Lung microvascular endothelial cell (primary cell): ENCODE data around the gene SGK1. TPM values are rescaled to one million over a fixed set of nuclear protein-coding genes. Genes with fewer than 3 reads are reported as not detected.
"Not testable (repeated sequence)": the region's sequence is repeated elsewhere in the genome, so short reads cannot be mapped to it uniquely, and the experiment has no call there.

Source experiments
- DNase-seq, 2 donors: peaks; one replicate each; pipeline versions ENCODE4 v3.0.0 to v3.0.0-alpha.2; 2010; ENCODE audit warnings: low read depth in 2 of 2
- total RNA-seq: library from RNA; depleted of rRNA; stranded (reverse); fragments of >200 nt; gene quantifications from 2 replicates; pipeline ENCODE4 v1.2.1, GENCODE V29; 2014

The SGK1 gene
- total RNA-seq, 1 donor from 2014 or later: 272 TPM

DNA sequence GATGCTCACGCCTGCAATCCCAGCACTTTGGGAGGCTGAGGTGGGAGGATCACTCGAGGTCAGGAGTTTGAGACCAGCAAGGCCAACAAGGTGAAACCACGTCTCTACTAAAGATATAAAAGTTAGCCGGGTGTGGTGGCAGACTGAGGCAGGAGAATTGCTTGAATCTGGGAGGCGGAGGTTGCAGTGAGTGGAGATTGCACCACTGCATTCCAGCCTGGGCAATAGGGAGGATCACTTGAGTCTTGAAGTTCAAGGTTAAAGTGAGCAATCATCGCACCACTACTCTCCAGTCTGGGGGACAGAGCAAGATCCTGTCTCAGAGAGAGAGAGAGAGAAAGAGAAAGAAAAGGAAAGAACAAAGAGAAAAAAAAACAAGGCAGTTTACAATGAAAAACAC lies 13.5 kb downstream of the SGK1 start:
- not testable (repeated sequence) for DNase-seq

DNA sequence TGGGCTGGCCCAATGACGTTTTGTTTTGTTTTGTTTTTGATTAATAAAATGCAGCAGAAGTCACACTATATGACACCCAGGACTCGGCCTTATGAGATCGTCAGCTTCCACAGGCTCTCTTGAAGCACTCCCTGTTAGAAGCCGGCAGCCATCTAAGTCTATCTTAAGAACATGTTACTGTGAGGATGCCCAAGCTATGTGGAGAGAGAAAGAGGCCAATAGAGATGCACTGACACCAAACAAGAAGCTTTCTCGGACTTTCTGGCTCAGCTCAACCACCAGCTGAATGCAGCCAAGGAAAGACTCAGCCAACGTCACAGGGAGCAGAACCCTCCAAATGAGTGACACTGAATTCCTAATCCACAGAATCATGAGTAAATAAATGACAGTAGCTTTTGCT lies 14.0 kb downstream of the SGK1 start:
- no peak for DNase-seq

DNA sequence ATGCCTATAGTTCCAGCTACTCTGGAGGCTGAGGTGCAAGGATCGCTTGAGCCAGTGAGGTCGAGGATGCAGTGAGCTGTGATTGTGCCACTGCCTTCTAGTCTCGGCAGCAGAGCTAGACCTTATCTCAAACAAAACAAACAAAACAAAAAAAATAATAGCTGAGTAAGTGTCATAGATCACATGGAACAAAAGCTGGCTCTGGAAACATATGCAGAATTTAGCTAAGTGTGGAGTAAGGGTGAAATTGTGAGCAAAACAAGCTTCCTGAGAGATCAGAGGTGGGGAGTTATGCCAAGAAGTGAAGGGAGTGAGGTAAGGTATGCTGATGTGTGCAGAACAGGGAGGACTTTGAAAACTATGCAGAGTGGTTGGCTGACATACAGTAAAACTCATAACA lies 18.7 kb downstream of the SGK1 start:
- peak; percentile 64 to 90 for DNase-seq

DNA sequence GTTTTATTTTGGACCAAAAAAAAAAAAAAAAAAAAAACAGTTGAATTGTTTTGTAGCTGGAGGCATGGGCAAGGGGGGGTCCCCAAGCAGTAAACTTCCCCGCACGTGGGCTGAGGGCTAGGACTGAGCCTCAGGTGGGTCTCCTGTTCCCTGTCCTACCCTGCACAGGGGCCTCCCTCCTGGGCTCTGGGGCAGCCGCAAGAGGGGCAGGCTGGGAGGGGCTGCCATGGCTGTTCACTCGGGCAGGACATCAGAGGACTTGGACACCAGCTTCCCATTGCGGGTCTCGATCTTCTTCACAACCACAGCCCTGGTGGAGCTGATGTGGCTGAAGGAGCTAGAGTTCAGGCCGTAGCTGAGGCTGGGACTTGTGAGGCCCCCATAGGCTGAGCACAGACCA lies 21.1 kb downstream of the SGK1 start:
- DNase-seq: no peak

DNA sequence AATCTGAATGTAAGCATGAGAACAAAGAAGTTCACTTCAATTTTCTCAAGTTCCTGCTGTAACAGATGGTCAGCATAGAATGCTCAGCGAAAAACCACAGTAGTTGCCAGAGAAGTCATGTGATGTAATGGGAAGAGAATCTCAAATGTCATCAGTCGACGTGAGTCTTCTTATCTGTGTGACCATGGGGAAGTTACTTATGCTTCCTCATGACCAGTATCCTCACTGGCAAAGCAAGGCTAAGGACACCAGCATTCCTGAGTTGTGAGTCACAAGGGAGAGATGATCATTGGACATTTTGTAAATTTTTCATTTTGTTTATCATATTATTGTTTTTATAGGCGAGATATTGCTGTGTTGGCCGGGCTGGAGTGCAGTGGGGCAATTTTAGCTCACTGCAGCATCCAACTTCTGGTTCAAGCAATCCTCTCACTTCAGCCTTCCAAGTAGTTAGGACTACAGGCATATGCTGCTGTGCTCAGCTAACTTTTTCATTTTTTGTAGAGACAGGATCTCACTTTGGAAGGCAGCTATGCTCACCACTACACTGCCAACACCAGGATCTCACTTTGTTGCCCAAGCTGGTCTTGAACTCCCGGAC lies 21.9 kb downstream of the SGK1 start:
- peak; percentile 77 to 99 for DNase-seq

DNA sequence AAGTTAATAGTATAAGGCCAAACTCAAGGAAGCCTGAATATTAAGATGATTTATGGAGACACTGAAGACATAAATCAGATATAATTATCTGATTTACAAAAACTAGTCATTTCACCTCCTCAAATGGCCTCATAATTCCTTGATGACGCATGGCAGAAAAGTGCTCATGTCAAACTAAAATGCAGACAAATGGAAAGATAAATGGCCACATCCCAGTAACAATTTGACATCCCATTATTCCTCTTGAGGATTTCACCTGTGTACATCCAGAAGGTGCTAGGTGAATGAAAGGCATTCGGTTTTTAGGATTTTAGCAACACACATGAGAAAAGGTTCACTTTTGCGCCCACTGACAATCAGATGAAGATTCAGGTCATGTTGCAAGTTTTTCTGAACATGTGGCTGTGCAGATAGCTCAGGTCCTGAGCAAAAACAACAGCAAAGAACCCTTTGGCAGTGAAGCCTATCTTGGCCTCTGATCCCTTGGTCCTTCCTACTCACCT lies 24.2 kb downstream of the SGK1 start:
- no peak for DNase-seq

DNA sequence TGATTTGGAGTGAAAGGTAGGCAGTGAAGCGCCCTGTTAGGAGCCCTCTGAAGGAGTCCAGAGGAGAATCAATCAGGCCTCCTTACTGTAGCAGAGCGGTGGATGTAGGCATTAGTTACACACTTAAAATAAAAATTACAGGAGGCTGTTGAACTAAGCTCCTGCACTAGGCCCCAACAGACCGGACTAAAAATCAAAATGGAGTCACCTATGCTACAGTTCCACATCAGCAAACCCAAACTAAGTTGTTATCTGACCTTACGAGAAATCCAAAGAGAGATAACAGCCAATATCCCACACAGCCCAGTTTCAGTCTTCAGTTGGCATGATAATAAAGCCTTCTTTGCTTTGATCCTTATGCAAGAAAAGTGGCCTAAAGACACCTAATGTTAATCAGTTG lies 26.8 kb downstream of the SGK1 start:
- no peak for DNase-seq

DNA sequence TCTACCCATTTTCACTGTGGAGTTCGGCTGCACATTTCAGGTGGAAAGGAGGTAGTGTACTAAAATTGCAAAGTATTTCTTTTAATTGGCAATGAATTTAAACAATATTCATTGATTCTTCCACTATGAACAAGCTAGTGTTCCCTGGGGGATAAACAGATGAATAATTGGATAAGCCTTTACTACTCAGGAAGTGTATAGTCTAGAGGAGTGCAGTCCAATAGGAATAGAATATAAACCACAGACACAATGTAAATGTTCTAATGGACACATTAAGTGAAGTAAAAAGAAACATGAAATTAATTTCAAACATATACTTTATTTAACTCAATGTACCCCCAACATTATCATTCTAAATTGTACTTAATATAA lies 28.7 kb downstream of the SGK1 start:
- DNase-seq: no peak

DNA sequence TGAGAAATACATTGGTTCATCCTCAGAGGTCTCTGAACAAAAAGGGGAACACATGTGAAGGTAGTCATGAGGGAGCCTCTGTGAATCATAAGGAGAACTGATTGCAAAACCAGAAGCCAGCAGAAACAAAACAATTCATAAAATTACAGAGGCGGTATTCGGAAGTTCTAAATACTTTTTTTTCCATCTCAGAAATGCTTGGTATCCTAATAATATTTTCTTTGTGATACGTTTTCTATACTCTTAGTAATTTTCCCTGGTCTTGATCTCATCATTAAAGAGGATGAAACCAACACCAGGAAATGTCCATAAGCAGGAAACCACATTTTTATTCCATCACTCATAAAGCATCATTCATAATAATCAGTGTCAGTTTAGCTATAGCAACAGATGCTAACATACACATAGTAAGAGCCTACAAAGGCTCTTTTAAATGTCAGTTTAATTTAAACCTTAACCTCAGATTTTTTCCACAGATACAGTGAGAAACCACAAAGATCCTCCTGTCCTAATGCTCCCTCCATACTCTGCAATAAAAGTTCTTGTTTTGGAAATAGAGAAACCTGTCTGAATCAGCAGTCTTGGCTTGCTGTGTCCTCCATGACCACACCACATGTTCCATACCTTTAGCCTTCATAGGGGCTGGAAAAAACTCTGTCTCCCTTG lies 29.2 kb downstream of the SGK1 start:
- DNase-seq: peak; percentile 83 to 95

DNA sequence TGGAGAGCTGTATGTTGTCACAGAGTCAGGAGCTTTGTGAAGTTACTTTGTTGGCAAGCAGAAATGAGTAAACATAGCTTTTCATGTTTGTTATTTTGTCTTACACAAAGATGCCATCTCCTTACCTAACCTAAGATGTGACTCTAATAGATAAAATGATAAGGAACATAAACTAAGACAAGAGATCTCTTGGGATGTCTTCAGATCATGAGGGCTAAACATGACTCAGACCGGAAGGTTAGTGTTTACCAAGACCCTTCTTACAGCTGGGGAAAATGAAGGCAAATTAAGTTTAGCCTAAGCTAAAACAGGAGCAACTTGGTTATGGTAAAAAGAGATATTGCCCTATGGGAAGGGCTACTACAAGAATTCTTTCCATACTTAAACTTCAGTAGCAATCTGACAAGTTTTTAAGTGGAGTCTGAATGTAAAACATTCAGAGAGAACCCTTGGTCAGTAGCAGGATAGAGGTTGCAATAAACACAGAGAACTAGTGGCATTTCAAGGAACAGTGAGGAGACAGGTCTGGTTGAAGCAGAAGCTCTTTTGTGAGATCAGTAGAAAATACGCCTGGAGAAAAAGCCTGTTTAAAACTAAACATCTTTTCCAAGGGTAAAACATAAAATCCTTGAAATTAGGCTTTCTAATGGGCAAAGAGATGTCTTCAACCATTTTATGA lies 29.9 kb downstream of the SGK1 start:
- DNase-seq: peak in 1 of 2 donors; percentile 84

DNA sequence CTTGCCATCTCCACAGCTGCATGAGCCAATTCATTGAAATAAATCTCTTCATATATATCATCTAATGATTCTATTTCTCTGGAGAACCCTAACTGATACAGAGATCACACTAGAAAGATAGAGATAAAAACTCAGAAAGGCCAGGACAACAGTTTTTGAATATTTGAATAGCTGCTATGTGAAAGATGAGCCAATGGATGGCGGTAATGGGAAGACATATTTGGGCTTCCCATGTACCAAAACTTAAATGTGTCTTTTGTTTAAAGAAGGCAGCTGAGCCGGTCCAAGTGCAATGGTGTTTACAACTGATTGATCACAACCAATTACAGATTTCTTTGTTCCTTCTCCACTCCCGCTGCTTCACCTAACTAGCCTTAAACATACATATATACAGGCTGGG lies 35.1 kb downstream of the SGK1 start:
- peak in 1 of 2 donors; percentile 15 for DNase-seq

DNA sequence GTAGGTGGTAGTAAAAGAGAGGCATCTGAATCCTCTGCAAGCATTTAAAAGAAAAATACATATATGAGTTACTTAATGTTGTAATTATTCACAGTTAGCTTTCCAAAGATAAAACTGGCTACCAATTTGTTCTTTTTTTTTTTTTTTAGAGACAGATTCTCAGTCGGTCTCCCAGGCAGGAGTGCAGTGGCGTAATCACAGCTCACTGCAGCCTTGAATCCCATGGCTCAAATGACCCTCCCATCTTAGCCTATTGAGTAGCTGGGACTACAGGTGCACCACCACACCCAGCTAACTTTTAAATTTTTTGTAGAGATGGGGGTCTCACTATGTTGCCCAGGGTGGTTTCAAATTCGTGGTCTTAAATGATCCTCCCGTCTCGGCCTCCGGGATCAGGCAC lies 36.5 kb downstream of the SGK1 start:
- DNase-seq: no peak

DNA sequence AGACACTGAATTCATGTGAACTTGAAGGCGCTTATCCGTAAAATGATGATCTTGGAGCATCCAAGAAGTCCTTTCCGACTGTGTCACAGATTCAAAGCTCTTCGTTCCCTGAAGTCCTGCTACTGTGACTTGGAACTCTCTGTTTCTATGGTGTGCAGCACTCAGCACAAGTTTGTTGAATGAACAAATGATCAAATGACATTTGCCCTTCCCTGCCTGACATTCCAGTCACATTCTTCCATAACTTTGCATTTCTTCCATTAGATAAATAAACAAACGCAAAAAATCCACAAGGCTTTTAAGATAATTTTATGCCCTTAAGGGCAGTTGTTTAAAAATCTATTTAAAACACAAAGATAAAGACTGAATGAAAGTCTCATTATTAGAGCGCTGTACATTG lies 39.9 kb downstream of the SGK1 start:
- no peak for DNase-seq

DNA sequence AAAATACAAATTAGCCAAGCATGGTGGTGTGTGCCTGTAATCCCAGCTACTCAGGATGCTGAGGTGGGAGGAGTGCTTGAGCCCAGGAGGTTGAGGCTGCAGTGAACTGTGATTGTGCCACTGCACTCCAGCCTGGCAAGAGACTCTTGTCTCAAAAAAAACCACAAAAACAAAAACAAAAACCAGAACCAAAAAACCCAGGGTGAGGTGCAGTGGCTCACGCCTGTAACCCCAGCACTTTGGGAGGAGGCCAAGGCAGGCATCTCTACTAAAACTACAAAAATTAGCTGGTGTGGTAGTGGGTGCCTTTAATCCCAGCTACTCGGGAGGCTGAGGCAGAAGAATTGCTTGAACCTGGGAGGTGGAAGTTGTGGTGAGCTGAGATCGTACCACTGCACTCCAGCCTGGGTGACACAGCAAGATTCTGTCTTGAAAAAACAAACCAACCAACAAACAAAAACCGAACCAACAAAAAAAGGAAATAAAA lies 41.0 kb downstream of the SGK1 start:
- not testable (repeated sequence) for DNase-seq

DNA sequence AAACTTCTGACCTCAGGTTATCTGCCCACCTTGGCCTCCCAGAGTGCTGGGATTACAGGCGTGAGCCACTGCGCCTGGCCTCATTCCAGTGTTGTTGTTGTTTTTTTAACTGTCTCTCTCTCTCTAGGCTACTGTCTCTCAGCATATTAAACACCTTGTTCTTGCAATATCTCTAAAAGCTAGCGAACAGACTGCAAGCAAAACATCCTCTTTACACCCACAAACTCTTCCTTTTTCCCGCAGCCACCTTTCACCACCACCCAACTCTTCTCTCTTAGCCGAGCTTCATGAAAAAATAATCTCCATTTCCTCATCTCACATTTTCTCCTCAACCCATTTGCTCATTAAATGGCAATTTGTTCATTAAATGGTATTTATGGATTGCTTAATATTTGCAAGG lies 45.5 kb downstream of the SGK1 start:
- DNase-seq: no peak

DNA sequence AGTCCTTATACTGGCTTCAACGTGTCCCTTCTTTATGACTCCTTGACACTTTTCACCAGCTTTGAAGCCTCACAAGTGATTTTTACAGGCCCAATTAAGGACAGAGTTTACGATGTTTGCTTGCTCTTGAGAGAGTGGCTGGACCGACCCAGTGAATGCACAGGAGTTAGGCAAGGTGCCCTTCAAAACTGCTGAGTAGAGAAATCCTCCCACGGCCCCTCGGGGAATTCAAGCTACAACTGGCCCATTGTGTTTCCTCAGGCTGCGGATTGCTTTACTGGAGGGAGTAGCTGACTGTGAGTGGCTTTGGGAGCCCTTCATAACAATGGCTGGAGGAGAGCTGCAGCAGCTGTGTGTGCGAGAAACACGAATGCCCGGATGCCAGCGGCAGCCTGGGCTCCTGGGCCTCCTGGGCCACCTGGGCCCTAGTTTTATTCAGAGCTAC lies 50.0 kb downstream of the SGK1 start:
- DNase-seq: no peak

DNA sequence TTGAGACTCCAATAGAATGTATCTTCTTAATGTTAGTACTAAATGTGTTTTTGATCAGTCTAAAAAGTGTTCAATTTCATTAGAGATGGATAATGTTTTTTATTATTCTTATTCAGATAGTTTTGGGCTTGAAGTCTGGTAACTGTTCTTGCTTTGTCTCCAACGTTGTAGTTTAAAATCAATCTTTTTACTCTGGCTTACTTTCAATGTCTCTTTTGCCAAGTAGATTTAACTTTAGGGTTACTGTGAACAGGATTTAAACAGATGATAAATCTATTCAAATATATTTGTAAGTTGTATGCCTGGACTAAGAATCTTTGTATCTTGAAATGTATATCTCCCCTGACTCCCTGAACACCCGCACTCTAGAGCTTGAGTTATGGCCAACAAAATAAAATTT lies 51.1 kb downstream of the SGK1 start:
- no peak for DNase-seq

DNA sequence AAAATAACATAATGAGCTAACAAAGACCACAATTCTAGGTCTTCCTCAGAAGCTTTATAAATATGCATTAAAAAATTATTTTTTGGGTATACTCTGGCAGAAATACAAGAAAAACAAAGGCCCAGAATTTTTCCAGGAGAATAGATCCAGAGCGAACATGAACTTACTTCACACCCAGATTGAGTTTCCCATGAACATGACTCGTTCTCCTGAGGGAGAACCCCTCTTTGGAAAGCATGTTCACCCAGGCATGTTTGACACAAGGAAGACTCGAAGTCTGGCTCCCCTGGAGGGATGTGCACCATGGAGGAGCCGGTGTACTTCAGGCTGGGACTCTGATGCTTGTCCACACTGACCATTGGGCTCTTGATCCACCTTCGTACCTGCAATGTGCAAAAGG lies 56.1 kb downstream of the SGK1 start:
- DNase-seq: peak in 1 of 2 donors; percentile 12

DNA sequence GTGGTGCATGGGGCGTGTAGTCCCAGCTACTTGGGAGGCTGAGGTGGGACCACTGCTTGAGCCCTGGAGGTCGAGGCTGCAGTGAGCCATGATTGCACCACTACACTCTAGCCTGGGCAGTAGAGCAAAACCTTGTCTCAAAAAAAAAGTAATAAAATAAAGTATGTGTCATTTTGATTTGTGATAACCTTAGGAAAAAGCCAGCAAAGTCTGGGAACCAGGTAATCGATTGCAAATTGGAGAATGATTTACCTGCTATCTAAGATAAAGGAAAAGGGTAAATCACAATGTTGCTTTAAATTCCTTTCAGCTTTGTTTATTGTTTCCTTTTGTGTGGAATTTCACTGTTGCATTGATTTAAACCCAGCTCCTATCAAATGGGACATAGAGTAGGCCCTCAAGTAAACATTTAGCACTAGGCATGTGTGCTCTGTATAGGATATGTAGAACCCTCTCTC lies 59.0 kb downstream of the SGK1 start:
- no peak for DNase-seq

DNA sequence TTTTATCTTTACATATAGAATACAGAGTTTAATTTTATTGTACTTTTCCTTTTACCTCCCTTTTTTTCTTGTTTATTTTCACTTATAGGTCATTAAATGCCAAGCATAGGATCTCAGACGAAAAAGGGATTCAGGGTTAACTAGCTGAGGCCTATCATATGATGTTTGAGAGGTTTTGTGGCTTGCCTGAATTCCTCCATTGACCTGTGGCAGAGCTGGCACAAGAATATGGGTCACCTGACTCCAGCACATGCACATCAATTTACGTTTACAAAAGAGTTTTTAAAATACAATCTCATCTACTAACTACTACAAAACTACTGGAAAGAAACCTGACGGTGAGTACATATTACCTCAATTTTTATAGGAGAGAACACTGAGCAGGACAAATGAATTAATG lies 60.4 kb downstream of the SGK1 start:
- DNase-seq: no peak

DNA sequence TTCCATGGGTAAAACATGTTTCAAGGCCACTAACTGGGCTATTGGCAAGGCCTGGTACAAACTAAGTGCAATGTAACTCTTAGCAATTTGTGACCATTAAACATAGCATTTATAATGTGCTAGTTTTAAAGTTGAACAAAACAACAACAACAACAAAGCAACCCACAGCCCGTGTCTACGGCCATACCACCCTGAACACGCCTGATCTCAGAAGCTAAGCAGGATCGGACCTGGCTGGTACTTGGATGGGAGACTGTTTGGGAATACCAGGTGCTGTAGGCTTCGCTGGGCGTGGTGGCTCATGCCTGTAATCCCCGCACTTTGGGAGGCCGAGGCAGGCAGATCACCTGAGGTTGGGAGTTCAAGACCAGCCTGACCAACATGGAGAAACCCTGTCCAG lies 61.0 kb downstream of the SGK1 start:
- DNase-seq: no peak

DNA sequence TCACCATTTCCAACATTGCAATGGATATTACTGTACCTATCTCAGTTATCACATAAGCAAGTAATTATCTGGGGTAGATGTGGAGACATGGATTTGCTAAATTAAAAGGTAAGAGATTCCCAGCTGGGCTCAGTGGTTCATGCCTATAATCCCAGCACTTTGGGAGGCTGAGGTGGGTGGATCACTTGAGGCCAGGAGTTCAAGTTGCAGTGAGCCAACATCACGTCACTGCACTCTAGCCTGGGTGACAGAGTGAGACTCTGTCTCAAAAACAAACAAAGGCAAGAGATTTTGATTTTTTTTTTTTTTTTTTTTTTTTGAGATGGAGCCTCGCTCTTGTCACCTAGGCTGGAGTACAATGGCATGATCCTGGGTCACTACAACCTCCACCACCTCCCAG lies 62.6 kb downstream of the SGK1 start:
- not testable (repeated sequence) for DNase-seq

DNA sequence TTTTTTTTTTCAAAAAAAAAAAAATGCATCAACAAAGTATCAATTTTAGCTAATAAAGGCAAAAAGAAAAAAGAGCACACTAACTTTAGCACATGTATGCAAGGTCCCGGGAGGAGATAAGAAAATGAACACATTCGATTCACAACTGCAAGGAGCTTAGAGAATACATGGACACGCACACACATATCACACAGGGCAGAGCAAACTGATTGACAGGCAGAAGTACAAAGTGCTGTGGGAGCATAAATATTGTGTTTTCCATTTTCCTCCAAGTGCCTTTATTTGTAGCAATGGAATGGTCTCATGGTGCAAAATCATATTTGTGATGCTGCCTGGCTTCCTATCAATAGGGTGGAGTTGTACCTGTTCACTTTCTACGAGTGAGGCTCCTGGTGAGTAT lies 63.8 kb downstream of the SGK1 start:
- DNase-seq: no peak
